HFFc6 (cell line): ENCODE measurements around the gene COX7A2L. TPM values are rescaled to one million over a fixed set of nuclear protein-coding genes. Genes with fewer than 3 reads are reported as not detected.
A peak's percentile ranks its signal among the peaks of the same experiment; 100 is the strongest.

Experiments
- DNase-seq: peaks from one replicate; pipeline ENCODE4 v3.0.0-alpha.2; 2018
- H3K27ac Mint-ChIP-seq: 2 replicates; pipeline ENCODE4 v1.8.0; 2020; ENCODE audit warnings: mild to moderate bottlenecking, mixed read lengths
- H3K27me3 Mint-ChIP-seq: 2 replicates; pipeline ENCODE4 v1.8.0; 2021; ENCODE audit warnings: mild to moderate bottlenecking, moderate library complexity, mixed read lengths; ENCODE audit not compliant: insufficient read depth
- H3K36me3 Mint-ChIP-seq: 2 replicates; pipeline ENCODE4 v1.8.0; 2021; ENCODE audit warnings: low read depth, mixed read lengths
- H3K4me1 Mint-ChIP-seq: 2 replicates; pipeline ENCODE4 v1.8.0; 2020; ENCODE audit warnings: low read depth, mixed read lengths
- H3K4me3 Mint-ChIP-seq: 2 replicates; pipeline ENCODE4 v1.8.0; 2020; ENCODE audit warnings: mild to moderate bottlenecking, moderate library complexity, mixed read lengths
- H3K9me3 Mint-ChIP-seq: 2 replicates; pipeline ENCODE4 v1.8.0; 2020; ENCODE audit warnings: mild to moderate bottlenecking, mixed read lengths
- CTCF ChIP-seq: fragments of 200-600 bp; sonication (generic); IDR thresholded peaks from 2 replicates; pipeline ENCODE4 v1.5.0; 2021; ENCODE audit warnings: antibody characterized with exemption, mild to moderate bottlenecking
- total RNA-seq, 6 experiments: library from RNA; stranded (reverse); fragmentation: NEBNext Ultra II Directional; extraction: Animal tissue kit (Norgen Biotek cat#: 25700); gene quantifications; 2 replicates in 1 of 6; 3 replicates in 5 of 6; pipeline ENCODE4 v1.2.3, GENCODE V29; 2021

COX7A2L gene
- total RNA-seq, 6 experiments from 2014 or later, result 118 to 130 (median 125) TPM

- no peak for DNase-seq
- Mint-ChIP-seq H3K4me1 (peaks cover 27% of the 10 kb centered on the region), H3K4me3 (no peak overlapping the region), H3K9me3 (no peaks in the 10 kb centered on the region), H3K36me3 (peaks cover 11% of the 10 kb centered on the region; the same call in 1 of the 2 replicates), H3K27ac (no peak overlapping the region), H3K27me3 (peaks cover 20% of the 10 kb centered on the region)
- no peak for TF ChIP-seq CTCF
Measured at GRCh38 chr2:42363413-42363812, 2.4 kb upstream of the COX7A2L start.

DNA sequence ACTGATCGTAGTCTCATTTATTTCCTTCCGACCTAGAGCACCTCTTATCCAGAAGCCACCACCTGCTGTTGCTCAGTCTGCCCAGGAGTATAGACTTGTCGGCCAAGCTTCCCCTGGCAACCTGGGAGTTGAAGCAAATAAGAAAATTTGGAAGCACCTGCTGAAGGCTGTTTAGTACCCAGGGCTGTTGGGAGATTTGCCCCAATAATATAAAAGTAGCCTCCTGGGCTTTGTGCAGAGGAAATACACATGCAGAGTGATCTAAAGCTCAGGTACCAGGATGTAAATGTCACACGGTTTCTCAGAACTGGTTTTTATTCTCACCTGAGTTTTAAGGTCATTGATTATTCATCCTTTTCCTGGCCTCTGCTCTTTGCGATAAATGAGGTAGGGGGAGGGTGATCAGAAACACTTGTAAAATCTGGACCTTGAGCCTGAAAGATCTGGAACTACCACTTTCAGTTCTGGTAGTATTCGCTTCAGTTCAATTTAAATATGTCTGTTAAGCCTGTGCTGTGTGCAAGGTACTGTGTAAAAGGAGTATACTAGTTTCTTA is 789 bp upstream of the COX7A2L start:
- Mint-ChIP-seq H3K27me3 (peaks cover 14% of the 10 kb centered on the region), H3K27ac (peak overlapping the region; percentile 99; the same call in 1 of the 2 replicates), H3K4me3 (peak overlapping the region; percentile 93), H3K4me1 (peaks cover 39% of the 10 kb centered on the region), H3K9me3 (no peaks in the 10 kb centered on the region), H3K36me3 (peaks cover 11% of the 10 kb centered on the region; the same call in 1 of the 2 replicates)
- no peak for DNase-seq
- TF ChIP-seq CTCF, result no peak

GRCh38 chr2:42360493-42360889 is 526 bp downstream of the COX7A2L start:
- peak overlapping the region; percentile 99 for H3K27ac Mint-ChIP-seq
- no peak for TF ChIP-seq CTCF

DNA sequence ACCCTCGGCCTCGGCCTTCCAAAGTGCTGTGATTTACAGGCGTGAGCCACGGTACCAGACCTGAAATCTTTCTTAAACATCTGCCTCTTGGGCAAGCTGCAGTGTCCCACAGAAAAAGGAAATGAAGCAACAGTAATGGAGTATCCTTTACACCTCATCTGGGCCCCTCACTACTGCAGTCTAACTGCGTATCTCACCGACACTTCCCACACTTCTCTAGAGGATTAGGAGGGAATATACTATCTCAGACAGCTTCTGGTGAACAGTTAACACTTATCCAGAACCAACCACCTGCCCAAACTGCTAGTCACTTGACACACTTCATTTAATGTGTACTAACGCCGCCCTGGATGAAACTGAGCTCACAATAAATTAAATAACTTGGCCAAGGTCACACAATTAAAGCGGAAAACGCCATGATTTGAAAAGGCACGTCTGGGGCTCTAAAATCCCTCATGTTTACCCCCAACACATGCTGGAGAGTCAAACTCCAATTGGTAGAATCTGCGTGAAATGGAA is 993 bp downstream of the COX7A2L start:
- Mint-ChIP-seq H3K27me3 (peaks cover 4% of the 10 kb centered on the region), H3K4me1 (peaks cover 48% of the 10 kb centered on the region), H3K36me3 (peaks cover 11% of the 10 kb centered on the region; the same call in 1 of the 2 replicates), H3K9me3 (no peaks in the 10 kb centered on the region), H3K27ac (peak overlapping the region; percentile 99), H3K4me3 (peak overlapping the region; percentile 93)
- no peak for TF ChIP-seq CTCF
- peak; percentile 8 for DNase-seq

More at GRCh38 chr2:42360493-42360889, 526 bp downstream of the COX7A2L start:
- no peak for DNase-seq
- Mint-ChIP-seq H3K36me3 (peaks cover 11% of the 10 kb centered on the region; the same call in 1 of the 2 replicates), H3K4me3 (peak overlapping the region; percentile 93), H3K27me3 (peaks cover 7% of the 10 kb centered on the region), H3K9me3 (no peaks in the 10 kb centered on the region), H3K4me1 (peaks cover 45% of the 10 kb centered on the region)

DNA sequence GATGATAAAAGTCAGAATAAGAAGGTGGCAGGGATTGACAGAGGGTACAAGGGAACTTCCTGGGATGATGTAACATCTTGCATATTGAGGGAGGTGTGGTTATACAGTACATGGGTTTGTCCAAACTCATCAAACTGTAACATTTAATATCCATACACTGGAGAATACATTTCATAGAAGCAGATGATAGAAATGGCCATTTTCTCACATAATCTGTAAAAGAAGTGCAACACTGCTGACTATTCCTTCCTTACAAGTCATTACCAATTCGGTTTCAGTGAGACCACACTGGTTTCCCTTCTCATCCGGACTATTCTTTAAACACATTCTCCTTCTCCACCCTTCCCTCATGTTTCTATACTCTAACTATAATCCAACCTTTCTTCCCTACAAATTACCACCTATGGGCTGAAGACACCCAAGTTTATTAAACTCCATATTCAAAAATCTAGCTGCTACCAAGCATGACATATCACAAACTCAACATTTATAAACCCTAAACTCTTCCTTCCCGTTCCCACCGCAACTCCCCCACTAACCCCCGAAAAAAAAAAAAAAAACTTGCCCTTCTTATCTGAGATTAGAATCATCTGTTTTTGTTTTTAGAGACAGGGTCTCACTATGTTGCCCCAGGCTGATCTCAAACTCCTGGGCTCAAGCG is 1.6 kb downstream of the COX7A2L start:
- Mint-ChIP-seq H3K4me3 (peak overlapping the region; percentile 93), H3K4me1 (peaks cover 54% of the 10 kb centered on the region), H3K36me3 (peaks cover 11% of the 10 kb centered on the region; the same call in 1 of the 2 replicates), H3K27ac (peak overlapping the region; percentile 99), H3K9me3 (no peaks in the 10 kb centered on the region), H3K27me3 (peaks cover 2% of the 10 kb centered on the region; the same call in 1 of the 2 replicates)
- no peak for DNase-seq
- no peak for TF ChIP-seq CTCF
